GM12878 (cell line): ENCODE results near the gene PNPO. TPM values are rescaled to one million over a fixed set of nuclear protein-coding genes. Genes with fewer than 3 reads are reported as not detected.

Experiments
- ATAC-seq: fragments of 200-7000 bp; cut with Tn5 transposase; 3 replicates; pipeline ENCODE4 v1.9.1; 2020; ENCODE audit warnings: mild to moderate bottlenecking, moderate library complexity
- BruUV-seq: library from RNA; stranded (reverse); fragments of 400-500 nt; replicated peaks from 2 replicates; lab custom pipeline; 2021; lab: Mats Ljungman, UMichigan
- CTCF ChIA-PET: fragments of 300-600 bp; sonication (Branson Sonifier 250); formaldehyde crosslinking; extraction: SDS; loops from one replicate; lab custom pipeline; 2021; ENCODE audit warnings: inconsistent platforms; lab: Yijun Ruan, JAX
- POLR2A ChIA-PET: fragments of 350-600 bp; formaldehyde crosslinking; extraction: SDS; loops from one replicate; lab custom pipeline; 2021; ENCODE audit warnings: inconsistent platforms; lab: Charles Lee
- RAD21 ChIA-PET: fragments of 300-600 bp; sonication (Branson Sonifier 250); formaldehyde crosslinking; loops from one replicate; lab custom pipeline; 2023; ENCODE audit warnings: antibody characterized with exemption; ENCODE audit not compliant: unreplicated experiment; lab: Charles Lee
- SMC1A ChIA-PET: fragments of 300-600 bp; sonication (Branson Sonifier 250); formaldehyde crosslinking; loops from one replicate; lab custom pipeline; 2023; ENCODE audit not compliant: unreplicated experiment, uncharacterized antibody; lab: Charles Lee
- DNase-seq: peaks from one replicate; pipeline ENCODE4 v3.0.0-alpha.2; 2011; ENCODE audit warnings: low read depth, low spot score
- FAIRE-seq: peaks from 3 replicates; lab custom pipeline; 2011; peaks lifted over from hg19 to GRCh38; lab: Jason Lieb, UNC
- H2AFZ ChIP-seq: 2 replicates; pipeline ENCODE4 v1.6.0; 2011; ENCODE audit warnings: low read depth, low read length, control low read depth; ENCODE audit not compliant: control insufficient read depth
- H3K27ac ChIP-seq: 2 replicates; pipeline ENCODE4 v1.5.1; 2011; ENCODE audit warnings: control low read depth; ENCODE audit not compliant: control insufficient read depth, insufficient read depth
- H3K27me3 ChIP-seq, 2 experiments: replicated peaks in 1 of 2; 2 replicates each; pipeline versions ENCODE4 v1.6.0 to v1.6.1; 2011; ENCODE audit warnings: low read length in 1 of 2; ENCODE audit not compliant: control insufficient read depth in 2 of 2, insufficient read depth in 2 of 2
- H3K36me3 ChIP-seq, 2 experiments: 2 replicates each; pipeline ENCODE4 v1.5.1; 2011; ENCODE audit warnings: low read length in 1 of 2; ENCODE audit not compliant: control insufficient read depth in 2 of 2, insufficient read depth in 2 of 2
- H3K4me1 ChIP-seq: 2 replicates; pipeline ENCODE4 v1.6.1; 2011; ENCODE audit warnings: mild to moderate bottlenecking, low read length, moderate library complexity, mixed read lengths; ENCODE audit not compliant: control insufficient read depth, insufficient read depth
- H3K4me2 ChIP-seq: 2 replicates; pipeline ENCODE4 v1.6.0; 2011; ENCODE audit warnings: control low read depth; ENCODE audit not compliant: control insufficient read depth, insufficient read depth
- H3K4me3 ChIP-seq: fragments of 200-600 bp; sonication (generic); 2 replicates; pipeline ENCODE4 v1.5.1; 2016
- H3K79me2 ChIP-seq: 2 replicates; pipeline ENCODE4 v1.6.0; 2011; ENCODE audit warnings: low read length; ENCODE audit not compliant: control insufficient read depth, insufficient read depth
- H3K9ac ChIP-seq: 2 replicates; pipeline ENCODE4 v1.8.0; 2011; ENCODE audit warnings: low read length, control low read depth, mixed read lengths; ENCODE audit not compliant: control insufficient read depth, insufficient read depth
- H3K9me3 ChIP-seq: replicated peaks from 3 replicates; pipeline ENCODE4 v1.5.1; 2011; ENCODE audit warnings: mild to moderate bottlenecking, low read length; ENCODE audit not compliant: control insufficient read depth, insufficient read depth
- H4K20me1 ChIP-seq: 2 replicates; pipeline ENCODE4 v1.6.0; 2011; ENCODE audit not compliant: control insufficient read depth, insufficient read depth
- ATF2 ChIP-seq: IDR thresholded peaks from 2 replicates; pipeline ENCODE4 v1.6.1; 2012; ENCODE audit warnings: low read length, inconsistent platforms
- BMI1 ChIP-seq: fragments of 450-650 bp; IDR thresholded peaks from 2 replicates; pipeline ENCODE4 v1.6.1; 2016; ENCODE audit warnings: mild to moderate bottlenecking, moderate library complexity, borderline replicate concordance
- CBFB ChIP-seq: IDR thresholded peaks from 2 replicates; pipeline ENCODE4 v1.6.1; 2016; ENCODE audit warnings: antibody characterized with exemption, low read depth
- CREB1 ChIP-seq: IDR thresholded peaks from 2 replicates; pipeline ENCODE4 v1.6.1; 2012; ENCODE audit warnings: low read depth, mild to moderate bottlenecking, inconsistent platforms
- FOXM1 ChIP-seq: IDR thresholded peaks from 2 replicates; pipeline ENCODE4 v1.6.1; 2012; ENCODE audit warnings: low read depth, mild to moderate bottlenecking, inconsistent platforms, low read length, moderate library complexity
- MTA3 ChIP-seq: IDR thresholded peaks from 2 replicates; pipeline ENCODE4 v1.6.1; 2012; ENCODE audit warnings: low read length, inconsistent platforms, borderline replicate concordance
- NBN ChIP-seq: fragments of 450-650 bp; IDR thresholded peaks from 2 replicates; pipeline ENCODE4 v1.6.1; 2016
- POLR2AphosphoS2 ChIP-seq: IDR thresholded peaks from 2 replicates; pipeline ENCODE4 v1.6.1; 2011; ENCODE audit warnings: low read depth, mild to moderate bottlenecking, low read length, improper control_type of control experiment, moderate library complexity
- PRDM15 ChIP-seq: fragments of 450-650 bp; formaldehyde crosslinking; IDR thresholded peaks from 2 replicates; pipeline ENCODE4 v1.4.0; 2020; ENCODE audit warnings: mild to moderate bottlenecking, moderate library complexity
- RAD51 ChIP-seq: fragments of 450-650 bp; IDR thresholded peaks from 2 replicates; pipeline ENCODE4 v1.6.1; 2016; ENCODE audit warnings: moderate library complexity, mild to moderate bottlenecking, inconsistent platforms
- SIN3A ChIP-seq: IDR thresholded peaks from 2 replicates; pipeline ENCODE4 v1.6.1; 2012; ENCODE audit warnings: low read depth, low read length, improper control_type of control experiment
- SKIL ChIP-seq: fragments of 450-650 bp; IDR thresholded peaks from 2 replicates; pipeline ENCODE4 v1.6.1; 2017; ENCODE audit warnings: mild to moderate bottlenecking, low read depth, inconsistent platforms; ENCODE audit not compliant: poor library complexity, severe bottlenecking
- YBX1 ChIP-seq: fragments of 450-650 bp; IDR thresholded peaks from 2 replicates; pipeline ENCODE4 v1.6.1; 2016; ENCODE audit warnings: antibody characterized with exemption
- ZBTB4 ChIP-seq: fragments of 450-650 bp; formaldehyde crosslinking; IDR thresholded peaks from 2 replicates; pipeline ENCODE4 v1.4.0; 2022; ENCODE audit warnings: mild to moderate bottlenecking, moderate library complexity
- WGBS: methylation state at CpG from one replicate; pipeline ENCODE4 v1.1.6; 2016; ENCODE audit warnings: low lambda C conversion rate; ENCODE audit not compliant: insufficient replicate concordance, insufficient coverage; ENCODE audit errors: missing lambda C conversion rate; 5-methylcytosine and 5-hydroxymethylcytosine counted together
- in situ Hi-C: fragments of 300-500 bp; cut with MboI; formaldehyde crosslinking; loops from 9 replicates; pipeline ENCODE4 v1.14.3; 2018; ENCODE audit warnings: mixed read lengths
- intact Hi-C: fragments of 100-400 bp; cut with micrococcal nuclease; formaldehyde crosslinking; loops from one replicate; pipeline ENCODE4 v1.14.2; 2022; ENCODE audit not compliant: unreplicated experiment
- polyA plus RNA-seq, 11 experiments: library from polyadenylated mRNA; depleted of rRNA in 4 of 11; unstranded in 6 of 11; stranded (reverse) in 5 of 11; fragments of >200 nt; fragmentation: Nextera tagmentation in 4 of 11; fragmentation: Illumina TruSeq in 1 of 11; extraction: Ambion mirVana in 4 of 11; extraction: Trizol in 1 of 11; gene quantifications; 1 replicate in 1 of 11; 2 replicates in 10 of 11; pipeline versions ENCODE4 v1.2.1 to v1.2.3, GENCODE V29; 2011 to 2016; ENCODE audit warnings: inconsistent platforms in 2 of 11, missing spikeins in 2 of 11, low read depth in 1 of 11
- total RNA-seq, 4 experiments: library from RNA; depleted of rRNA in 3 of 4; stranded (reverse); fragments of >200 nt in 3 of 4; fragmentation: Illumina TruSeq in 1 of 4; extraction: Trizol in 1 of 4; gene quantifications; 2 replicates each; pipeline versions ENCODE4 v1.2.1 to v1.2.3, GENCODE V29; 2013 to 2021

PNPO gene
- total and polyA plus RNA-seq, 10 of the 15 experiments (the other 5 are each of a cell fraction or from before 2014, with no cell fraction given): 13.9 to 52.6 (median 37.3) TPM

GRCh38 chr17:47964856-47965255 lies 23.5 kb downstream of the PNPO start:
- Histone ChIP-seq H3K27me3 (no peaks in the 10 kb centered on the region), H2AFZ (no peak overlapping the region), H3K4me3 (no peak overlapping the region), H3K27ac (no peak overlapping the region), H4K20me1 (no peaks in the 10 kb centered on the region), H3K36me3 (no peaks in the 10 kb centered on the region), H3K9me3 (no peaks in the 10 kb centered on the region), H3K4me2 (no peak overlapping the region), H3K79me2 (no peaks in the 10 kb centered on the region), H3K9ac (no peak overlapping the region), H3K4me1 (no peaks in the 10 kb centered on the region)
- POLR2A ChIA-PET: no interaction called here
- TF ChIP-seq SIN3A (no peak), CBFB (no peak), NBN (no peak), CREB1 (no peak), BMI1 (no peak), POLR2AphosphoS2 (no peak), ZBTB4 (CRISPR knock-in tag) (no peak), RAD51 (no peak), MTA3 (no peak), SKIL (no peak), YBX1 (no peak), FOXM1 (no peak), ATF2 (no peak), PRDM15 (CRISPR knock-in tag) (no peak)
- CTCF ChIA-PET: interaction anchor here (1.2 to 14.3 kb wide), 2 partner anchors 19 to 53 kb away, joined by 4 to 463 read pairs; partner anchors contain the start of gene PNPO
- in situ Hi-C loops (no loop called here), intact Hi-C loops (no loop called here)
- no TSS peak for BruUV-seq
- SMC1A ChIA-PET: interaction anchor here (0.9 to 1.6 kb wide), 2 partner anchors 15 kb away, joined by 3 to 7 read pairs; no protein-coding TSS in a partner anchor
- RAD21 ChIA-PET: interaction anchor here (1.7 kb wide), 1 partner anchor 54 kb away, joined by 4 read pairs; no protein-coding TSS in a partner anchor
- no peak for FAIRE-seq
- WGBS: 82% methylated on average over 5 of the region's 5 CpGs
- ATAC-seq: no peak
- no peak for DNase-seq
